Brain pericyte (primary cell): ENCODE data around the gene CDK18.

Experiments used
- DNase-seq: peaks from one replicate; pipeline ENCODE4 v3.0.0-alpha.2; 2012; ENCODE audit warnings: low read depth, low spot score

The CDK18 gene

GRCh38 chr1:205523891-205524793 lies 19.7 kb downstream of the CDK18 start:
- no peak for DNase-seq

GRCh38 chr1:205524794-205525101 lies 20.3 kb downstream of the CDK18 start:
- no peak for DNase-seq

GRCh38 chr1:205525495-205526285 lies 21.2 kb downstream of the CDK18 start:
- no peak for DNase-seq

- DNase-seq: no peak
These were observed 22.0 kb downstream of the CDK18 start for GRCh38 chr1:205526431-205526830.

- DNase-seq: no peak
These were observed 23.5 kb downstream of the CDK18 start for GRCh38 chr1:205527931-205528330.

GRCh38 chr1:205528446-205528886 lies 24.0 kb downstream of the CDK18 start:
- DNase-seq: no peak

GRCh38 chr1:205528887-205529825 lies 24.7 kb downstream of the CDK18 start:
- DNase-seq: no peak

GRCh38 chr1:205530116-205530515 lies 25.6 kb downstream of the CDK18 start:
- no peak for DNase-seq

GRCh38 chr1:205531191-205532025 lies 26.9 kb downstream of the CDK18 start:
- no peak for DNase-seq

- DNase-seq: no peak
These were observed 27.8 kb downstream of the CDK18 start for GRCh38 chr1:205532026-205532898.

- no peak for DNase-seq
These were observed 28.7 kb downstream of the CDK18 start for GRCh38 chr1:205532996-205533735.

- no peak for DNase-seq
These were observed 29.4 kb downstream of the CDK18 start for GRCh38 chr1:205533748-205534443.

- no peak for DNase-seq
These were observed 30.0 kb downstream of the CDK18 start for GRCh38 chr1:205534444-205534985.

- DNase-seq: no peak
These were observed 30.6 kb downstream of the CDK18 start for GRCh38 chr1:205535096-205535495.

- no peak for DNase-seq
These were observed 31.6 kb downstream of the CDK18 start for GRCh38 chr1:205535866-205536758.

GRCh38 chr1:205536759-205537361 lies 32.4 kb downstream of the CDK18 start:
- no peak for DNase-seq
